Psoas muscle (tissue), 8 donors: ENCODE results near the gene NMT1. TPM values are rescaled to one million over a fixed set of nuclear protein-coding genes. Genes with fewer than 3 reads are reported as not detected.

Experiments used
- ATAC-seq, 4 donors: fragments of 200-7000 bp; cut with Tn5 transposase; one replicate each; pipeline ENCODE4 v1.9.1; 2020; ENCODE audit warnings: moderate library complexity in 3 of 4, mild to moderate bottlenecking in 2 of 4
- DNase-seq, 2 donors: peaks; one replicate each; pipeline ENCODE4 v3.0.0-alpha.2; 2020
- H3K27ac ChIP-seq: fragments of 200-600 bp; one replicate; pipeline ENCODE4 v1.8.0; 2022
- H3K27me3 ChIP-seq, 3 donors: fragments of 200-600 bp in 1 of 3; one replicate each; pipeline versions ENCODE4 v1.6.1 to v1.8.0; 2013 to 2022; ENCODE audit warnings: low read length in 2 of 3, mild to moderate bottlenecking in 2 of 3, moderate library complexity in 1 of 3; ENCODE audit not compliant: insufficient read depth in 3 of 3
- H3K36me3 ChIP-seq, 2 donors: fragments of 200-600 bp in 1 of 2; one replicate each; pipeline versions ENCODE4 v1.6.1 to v1.8.0; 2013 to 2022; ENCODE audit warnings: low read depth in 1 of 2, mild to moderate bottlenecking in 1 of 2, moderate library complexity in 1 of 2; ENCODE audit not compliant: insufficient read depth in 1 of 2
- H3K4me1 ChIP-seq: fragments of 200-600 bp; one replicate; pipeline ENCODE4 v1.8.0; 2022
- H3K4me3 ChIP-seq: fragments of 200-600 bp; one replicate; pipeline ENCODE4 v1.8.0; 2022; ENCODE audit warnings: mild to moderate bottlenecking
- H3K9me3 ChIP-seq: fragments of 200-600 bp; one replicate; pipeline ENCODE4 v1.8.0; 2022
- WGBS, 3 donors: extraction: QIAGEN DNeasy Blood & Tissue Kit; methylation state at CpG; one replicate each; pipeline versions ENCODE4 v1.1.6 to v1.1.7; 2013; 5-methylcytosine and 5-hydroxymethylcytosine counted together
- intact Hi-C, 2 donors: fragments of 100-400 bp; cut with DNase I; formaldehyde crosslinking; loops; one replicate each; pipeline versions ENCODE4 v1.11.0 to v1.14.2; 2022
- long read RNA-seq, 2 donors: library from polyadenylated mRNA; unstranded; transcript quantifications; one replicate each; pipeline ENCODE4 v2.0.0, GENCODE V29; 2021
- polyA plus RNA-seq, 3 donors: library from polyadenylated mRNA; stranded (reverse); fragments of 200-250 nt; gene quantifications; one replicate each; pipeline ENCODE4 v1.2.3, GENCODE V29; 2013
- total RNA-seq, 4 donors: library from RNA; stranded (reverse); fragmentation: NEBNext Ultra II Directional in 2 of 4; extraction: Animal tissue kit (Norgen Biotek cat#: 25700) in 2 of 4; gene quantifications; one replicate each; pipeline versions ENCODE4 v1.2.1 to v1.2.4, GENCODE V29; 2021 to 2023
- TF ChIP-seq, protein P1 (sequence below): fragments of 200-600 bp; IDR thresholded peaks from one replicate; pipeline ENCODE4 v1.8.0; 2022; ENCODE audit warnings: antibody characterized with exemption
- donor health status: healthy with polysubstance abuse.
- donor health status: DM: no; HTN: no; CAD: no; lungs with moderate emphysema.
- donor health status: Bipolar disorder and iron deficiency.
- donor health status: healthy.
- donor health status: DM: yes; HTN: yes; CAD: no.
- donor health status: DM: no; HTN: no; CAD: no.
- donor health status: DM: no; HTN: no; CAD: no.
- donor health status: DM: yes; HTN: yes; CAD: no.

NMT1 gene
- total RNA-seq (100 to 1,000 TPM in 2 of 4 donors, 10 to 100 TPM in 2; 73.3 to 164 (median 93.1) TPM), polyA plus RNA-seq (10 to 100 TPM; 58.0 to 79.7 (median 68.3) TPM)
- long read RNA-seq, donor 1, full-length matches to known transcripts: 29 of 51 reads
- long read RNA-seq, donor 1, partial matches to known transcripts: 10 of 51 reads
- long read RNA-seq, donor 1, other reads (novel, unspliced or antisense): 12 of 51 reads
- long read RNA-seq, donor 2, full-length matches to known transcripts: 97 of 199 reads
- long read RNA-seq, donor 2, partial matches to known transcripts: 92 of 199 reads
- long read RNA-seq, donor 2, other reads (novel, unspliced or antisense): 10 of 199 reads

GRCh38 chr17:45060797-45061605, at the start of gene NMT1:
NMT1 (plus strand) TSS chr17:45061317; CDS start chr17:45061330, 13 bp downstream.
- H3K27me3 ChIP-seq: no peaks in the 10 kb centered on the region
- peaks cover 53% of the 10 kb centered on the region for H3K4me1 ChIP-seq
- DNase-seq (peak; percentile 98 to 99), ATAC-seq (peak; percentile 94 to 97 (median 96))
- intact Hi-C loops: loop anchor here in 1 of 2 donors (5.0 kb wide), 1 partner anchor 36 kb away; no protein-coding TSS in a partner anchor
- 0 to 1% (median 0%) methylated on average over 49 to 50 of the region's 50 CpGs for WGBS, 3 donors
- H3K9me3 ChIP-seq: no peaks in the 10 kb centered on the region
- TF ChIP-seq, protein P1, sequence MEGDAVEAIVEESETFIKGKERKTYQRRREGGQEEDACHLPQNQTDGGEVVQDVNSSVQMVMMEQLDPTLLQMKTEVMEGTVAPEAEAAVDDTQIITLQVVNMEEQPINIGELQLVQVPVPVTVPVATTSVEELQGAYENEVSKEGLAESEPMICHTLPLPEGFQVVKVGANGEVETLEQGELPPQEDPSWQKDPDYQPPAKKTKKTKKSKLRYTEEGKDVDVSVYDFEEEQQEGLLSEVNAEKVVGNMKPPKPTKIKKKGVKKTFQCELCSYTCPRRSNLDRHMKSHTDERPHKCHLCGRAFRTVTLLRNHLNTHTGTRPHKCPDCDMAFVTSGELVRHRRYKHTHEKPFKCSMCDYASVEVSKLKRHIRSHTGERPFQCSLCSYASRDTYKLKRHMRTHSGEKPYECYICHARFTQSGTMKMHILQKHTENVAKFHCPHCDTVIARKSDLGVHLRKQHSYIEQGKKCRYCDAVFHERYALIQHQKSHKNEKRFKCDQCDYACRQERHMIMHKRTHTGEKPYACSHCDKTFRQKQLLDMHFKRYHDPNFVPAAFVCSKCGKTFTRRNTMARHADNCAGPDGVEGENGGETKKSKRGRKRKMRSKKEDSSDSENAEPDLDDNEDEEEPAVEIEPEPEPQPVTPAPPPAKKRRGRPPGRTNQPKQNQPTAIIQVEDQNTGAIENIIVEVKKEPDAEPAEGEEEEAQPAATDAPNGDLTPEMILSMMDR: no peak
- H3K27ac ChIP-seq: peak within 1 kb of the TSS; percentile 88
- peaks cover 0 to 8% of the 10 kb centered on the region in 2 donors for H3K36me3 ChIP-seq
- peak within 1 kb of the TSS; percentile 84 for H3K4me3 ChIP-seq

DNA sequence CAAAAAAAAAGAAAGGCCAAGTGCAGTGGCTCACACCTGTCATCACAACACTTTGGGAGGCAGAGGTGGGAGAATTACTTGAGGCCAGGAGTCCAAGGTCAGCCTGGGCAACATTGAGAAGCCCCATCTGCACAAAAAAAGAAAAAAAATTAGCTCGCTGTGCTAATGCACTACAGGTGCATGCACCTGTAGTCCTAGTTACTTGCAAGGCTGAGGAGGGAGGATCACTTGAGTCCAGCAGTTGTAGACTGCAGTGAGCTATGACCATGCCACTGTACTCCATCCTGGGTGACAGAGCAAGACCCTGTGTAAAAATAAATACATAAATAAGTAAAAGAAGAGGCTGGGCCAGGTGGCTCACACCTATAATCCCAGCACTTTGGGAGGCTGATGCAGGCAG, 49.4 kb upstream of the NMT1 start:
- Histone ChIP-seq H3K36me3 (no peaks in the 10 kb centered on the region), H3K4me1 (no peaks in the 10 kb centered on the region), H3K9me3 (no peaks in the 10 kb centered on the region), H3K27ac (no peak overlapping the region), H3K27me3 (no peaks in the 10 kb centered on the region), H3K4me3 (no peak overlapping the region)
- TF ChIP-seq, protein P1: no peak
- intact Hi-C loops: no loop called here
- no peak for ATAC-seq
- no peak for DNase-seq
- WGBS, 3 donors: 86 to 96% (median 95%) methylated on average over 1 of the region's 1 CpG

- H3K4me1 ChIP-seq: peaks cover 2% of the 10 kb centered on the region
- WGBS, 3 donors: 46 to 57% (median 48%) methylated on average over 17 of the region's 17 CpGs
- no peak overlapping the region for H3K4me3 ChIP-seq
- H3K27me3 ChIP-seq: no peaks in the 10 kb centered on the region
- DNase-seq (no peak), ATAC-seq (peak in 1 of 4 donors; percentile 58)
- H3K9me3 ChIP-seq: no peaks in the 10 kb centered on the region
- TF ChIP-seq, protein P1: no peak
- intact Hi-C loops: no loop called here
- H3K27ac ChIP-seq: no peak overlapping the region
- H3K36me3 ChIP-seq: no peaks in the 10 kb centered on the region
Measured at GRCh38 chr17:45013021-45013997, 47.8 kb upstream of the NMT1 start.

DNA sequence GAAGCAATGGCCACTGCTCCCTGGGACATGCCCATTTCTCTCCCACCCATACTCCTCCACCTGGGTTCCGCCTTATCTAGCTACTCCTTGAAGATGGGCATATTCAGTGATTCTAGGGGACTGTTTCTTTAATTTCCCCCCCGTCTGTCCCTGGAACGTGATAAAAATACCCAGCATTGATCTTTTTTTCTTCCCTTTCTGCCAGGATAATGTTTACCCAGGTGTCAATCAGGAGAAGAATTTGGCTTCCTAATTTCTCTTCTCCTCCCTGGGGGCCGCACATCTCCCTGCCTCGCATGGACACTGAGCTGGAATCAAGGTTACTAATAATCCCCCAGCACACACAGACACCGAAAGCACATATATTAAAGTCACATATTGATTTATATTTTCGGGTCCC, 44.9 kb upstream of the NMT1 start:
- TF ChIP-seq, protein P1: no peak
- intact Hi-C loops: no loop called here
- 77 to 85% (median 78%) methylated on average over 7 of the region's 7 CpGs for WGBS, 3 donors
- Histone ChIP-seq H3K27me3 (no peaks in the 10 kb centered on the region), H3K36me3 (no peaks in the 10 kb centered on the region), H3K4me1 (peaks cover 11% of the 10 kb centered on the region), H3K4me3 (no peak overlapping the region), H3K9me3 (no peaks in the 10 kb centered on the region), H3K27ac (no peak overlapping the region)
- ATAC-seq: no peak
- no peak for DNase-seq
